Upper lobe of left lung (tissue), 6 donors: ENCODE measurements around the gene APOA4. TPM values are rescaled to one million over a fixed set of nuclear protein-coding genes. Genes with fewer than 3 reads are reported as not detected.

Source experiments
- ATAC-seq, 2 donors: fragments of 200-7000 bp; cut with Tn5 transposase; one replicate each; pipeline ENCODE4 v1.9.1; 2022; ENCODE audit warnings: mild to moderate bottlenecking in 2 of 2, moderate library complexity in 2 of 2; ENCODE audit not compliant: low FRiP score in 2 of 2
- DNase-seq, 2 donors: peaks; one replicate each; pipeline ENCODE4 v3.0.0-alpha.2; 2019 to 2020
- H3K27ac ChIP-seq, 4 donors: fragments of 200-600 bp; sonication (generic); one replicate each; pipeline ENCODE4 v1.5.1; 2016 to 2019
- H3K27me3 ChIP-seq, 4 donors: fragments of 200-600 bp; sonication (generic); one replicate each; pipeline ENCODE4 v1.5.1; 2017 to 2019
- H3K36me3 ChIP-seq, 4 donors: fragments of 200-600 bp; sonication (generic); one replicate each; pipeline ENCODE4 v1.5.1; 2016 to 2019
- H3K4me1 ChIP-seq, 4 donors: fragments of 200-600 bp; sonication (generic); one replicate each; pipeline ENCODE4 v1.5.1; 2018 to 2019
- H3K4me3 ChIP-seq, 4 donors: fragments of 200-600 bp; sonication (generic); one replicate each; pipeline ENCODE4 v1.5.1; 2017 to 2019; ENCODE audit warnings: mild to moderate bottlenecking in 2 of 4, moderate library complexity in 1 of 4
- H3K9me3 ChIP-seq, 4 donors: fragments of 200-600 bp; sonication (generic); one replicate each; pipeline ENCODE4 v1.5.1; 2018 to 2019
- EP300 ChIP-seq, 4 donors: sonication (generic); formaldehyde crosslinking; IDR thresholded peaks; one replicate each; pipeline ENCODE4 v1.5.1; 2017; ENCODE audit warnings: antibody characterized with exemption in 4 of 4, control low read depth in 2 of 4
- POLR2A ChIP-seq, 4 donors: fragments of 450-650 bp; IDR thresholded peaks; one replicate each; pipeline ENCODE4 v1.5.1; 2016 to 2017; ENCODE audit warnings: antibody characterized with exemption in 4 of 4, mild to moderate bottlenecking in 2 of 4
- POLR2AphosphoS5 ChIP-seq, 2 donors: sonication (generic); formaldehyde crosslinking; IDR thresholded peaks; one replicate each; pipeline ENCODE4 v1.5.1; 2017; ENCODE audit warnings: antibody characterized with exemption in 2 of 2
- WGBS, 2 donors: methylation state at CpG; one replicate each; pipeline ENCODE4 v1.1.5; 2017 to 2018; 5-methylcytosine and 5-hydroxymethylcytosine counted together
- total RNA-seq, 6 donors: library from RNA; depleted of rRNA in 4 of 6; stranded (reverse); fragments of >200 nt in 4 of 6; gene quantifications; one replicate each; pipeline versions ENCODE4 v1.1.0 to v1.2.1, GENCODE V29; 2016 to 2021
- TF ChIP-seq, protein P1 (sequence below), 6 experiments: fragments of 450-650 bp in 4 of 6; fragments of 200-600 bp in 2 of 6; sonication (generic) in 2 of 6; IDR thresholded peaks; one replicate each; pipeline ENCODE4 v1.5.1; 2016 to 2019; ENCODE audit warnings: antibody characterized with exemption in 6 of 6
- donor health status: DM: no; HTN: no; CAD: no; lungs with moderate emphysema.
- donor health status: DM: no; HTN: yes; CAD: no; lungs with severe emphysema.

The APOA4 gene
- total RNA-seq, 6 donors from 2014 or later, result not detected

DNA sequence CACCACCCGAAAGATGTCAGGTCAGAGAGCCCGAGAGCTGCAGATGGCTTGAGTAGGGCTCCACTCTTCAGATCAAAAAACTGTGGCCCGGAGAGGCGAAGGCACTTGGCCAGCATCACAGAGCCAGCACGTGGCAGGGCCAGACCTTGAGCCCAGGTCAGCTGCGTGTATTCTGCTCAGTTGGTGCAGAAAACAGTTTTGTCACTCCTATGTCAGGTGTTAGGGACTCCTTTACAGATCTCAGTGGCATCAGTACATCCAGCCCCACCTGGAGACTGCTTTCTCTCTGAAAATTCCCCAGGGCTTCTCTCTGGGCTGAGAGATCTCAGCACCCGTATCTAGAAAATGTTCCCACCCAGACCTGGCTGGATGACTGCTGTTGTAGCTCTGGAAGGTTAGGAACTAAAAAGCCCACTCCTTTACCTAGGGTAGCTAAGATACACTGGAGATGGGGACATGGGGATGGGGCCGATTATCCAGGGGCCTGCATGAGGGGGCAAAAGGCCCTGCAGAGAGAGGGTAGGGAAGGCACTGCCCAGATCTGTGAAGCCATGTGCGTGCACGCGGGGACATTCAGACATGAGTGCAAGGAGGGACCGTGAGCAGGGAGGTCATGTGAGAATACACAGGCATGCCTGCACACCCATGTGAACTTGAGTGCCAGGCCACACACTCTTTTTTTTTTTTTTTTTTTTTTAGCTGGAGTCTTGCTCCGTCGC, 10.9 kb upstream of the APOA4 start:
- DNase-seq (no peak), ATAC-seq (no peak)
- peak overlapping the region in 1 of 4 donors; percentile 94 for H3K27ac ChIP-seq
- 90 to 95% methylated on average over 9 to 14 of the region's 14 CpGs for WGBS, 2 donors
- TF ChIP-seq EP300 (IDR thresholded peaks at IDR 0.05) (no peak), POLR2AphosphoS5 (IDR thresholded peaks at IDR 0.05) (no peak), POLR2A (IDR thresholded peaks at IDR 0.05) (no peak)
- TF ChIP-seq, protein P1, sequence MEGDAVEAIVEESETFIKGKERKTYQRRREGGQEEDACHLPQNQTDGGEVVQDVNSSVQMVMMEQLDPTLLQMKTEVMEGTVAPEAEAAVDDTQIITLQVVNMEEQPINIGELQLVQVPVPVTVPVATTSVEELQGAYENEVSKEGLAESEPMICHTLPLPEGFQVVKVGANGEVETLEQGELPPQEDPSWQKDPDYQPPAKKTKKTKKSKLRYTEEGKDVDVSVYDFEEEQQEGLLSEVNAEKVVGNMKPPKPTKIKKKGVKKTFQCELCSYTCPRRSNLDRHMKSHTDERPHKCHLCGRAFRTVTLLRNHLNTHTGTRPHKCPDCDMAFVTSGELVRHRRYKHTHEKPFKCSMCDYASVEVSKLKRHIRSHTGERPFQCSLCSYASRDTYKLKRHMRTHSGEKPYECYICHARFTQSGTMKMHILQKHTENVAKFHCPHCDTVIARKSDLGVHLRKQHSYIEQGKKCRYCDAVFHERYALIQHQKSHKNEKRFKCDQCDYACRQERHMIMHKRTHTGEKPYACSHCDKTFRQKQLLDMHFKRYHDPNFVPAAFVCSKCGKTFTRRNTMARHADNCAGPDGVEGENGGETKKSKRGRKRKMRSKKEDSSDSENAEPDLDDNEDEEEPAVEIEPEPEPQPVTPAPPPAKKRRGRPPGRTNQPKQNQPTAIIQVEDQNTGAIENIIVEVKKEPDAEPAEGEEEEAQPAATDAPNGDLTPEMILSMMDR (IDR thresholded peaks at IDR 0.05), result no peak
- no peak overlapping the region for H3K4me3 ChIP-seq
- H3K36me3 ChIP-seq, result no peaks in the 10 kb centered on the region
- H3K9me3 ChIP-seq, result no peaks in the 10 kb centered on the region
- H3K27me3 ChIP-seq, result no peaks in the 10 kb centered on the region
- peaks cover 27 to 41% (median 34%) of the 10 kb centered on the region in 4 donors for H3K4me1 ChIP-seq

DNA sequence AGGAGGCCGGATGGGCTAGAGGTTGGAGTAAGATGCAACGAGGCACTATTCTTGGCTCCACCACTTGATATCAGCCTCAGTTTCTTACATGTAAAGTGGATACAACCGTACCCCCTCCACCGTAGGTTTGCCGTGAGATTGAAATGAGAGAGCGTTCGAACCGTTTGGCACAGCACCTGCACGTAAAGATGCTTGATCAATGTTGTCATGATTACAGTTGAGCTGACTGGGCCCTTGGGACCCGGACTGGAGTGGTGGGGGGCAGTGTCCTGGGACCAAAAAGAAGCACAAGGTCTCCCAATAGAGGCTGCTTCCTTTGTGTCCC, 10.3 kb upstream of the APOA4 start:
- TF ChIP-seq POLR2A (IDR thresholded peaks at IDR 0.05) (no peak), POLR2AphosphoS5 (IDR thresholded peaks at IDR 0.05) (no peak), EP300 (IDR thresholded peaks at IDR 0.05) (no peak)
- TF ChIP-seq, protein P1 (IDR thresholded peaks at IDR 0.05), result no peak
- WGBS, 2 donors, result 91% methylated on average over 8 to 10 of the region's 10 CpGs
- DNase-seq (no peak), ATAC-seq (no peak)
- Histone ChIP-seq H3K9me3 (no peaks in the 10 kb centered on the region), H3K4me3 (no peak overlapping the region), H3K27ac (no peak overlapping the region), H3K36me3 (no peaks in the 10 kb centered on the region), H3K4me1 (peaks cover 27 to 41% (median 34%) of the 10 kb centered on the region in 4 donors), H3K27me3 (no peaks in the 10 kb centered on the region)

DNA sequence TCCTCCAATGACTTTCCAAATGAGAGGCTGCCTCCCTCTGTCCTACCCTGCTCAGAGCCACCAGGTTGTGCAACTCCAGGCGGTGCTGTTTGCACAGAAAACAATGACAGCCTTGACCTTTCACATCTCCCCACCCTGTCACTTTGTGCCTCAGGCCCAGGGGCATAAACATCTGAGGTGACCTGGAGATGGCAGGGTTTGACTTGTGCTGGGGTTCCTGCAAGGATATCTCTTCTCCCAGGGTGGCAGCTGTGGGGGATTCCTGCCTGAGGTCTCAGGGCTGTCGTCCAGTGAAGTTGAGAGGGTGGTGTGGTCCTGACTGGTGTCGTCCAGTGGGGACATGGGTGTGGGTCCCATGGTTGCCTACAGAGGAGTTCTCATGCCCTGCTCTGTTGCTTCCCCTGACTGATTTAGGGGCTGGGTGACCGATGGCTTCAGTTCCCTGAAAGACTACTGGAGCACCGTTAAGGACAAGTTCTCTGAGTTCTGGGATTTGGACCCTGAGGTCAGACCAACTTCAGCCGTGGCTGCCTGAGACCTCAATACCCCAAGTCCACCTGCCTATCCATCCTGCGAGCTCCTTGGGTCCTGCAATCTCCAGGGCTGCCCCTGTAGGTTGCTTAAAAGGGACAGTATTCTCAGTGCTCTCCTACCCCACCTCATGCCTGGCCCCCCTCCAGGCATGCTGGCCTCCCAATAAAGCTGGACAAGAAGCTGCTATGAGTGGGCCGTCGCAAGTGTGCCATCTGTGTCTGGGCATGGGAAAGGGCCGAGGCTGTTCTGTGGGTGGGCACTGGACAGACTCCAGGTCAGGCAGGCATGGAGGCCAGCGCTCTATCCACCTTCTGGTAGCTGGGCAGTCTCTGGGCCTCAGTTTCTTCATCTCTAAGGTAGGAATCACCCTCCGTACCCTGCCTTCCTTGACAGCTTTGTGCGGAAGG, 9.5 kb upstream of the APOA4 start:
- Histone ChIP-seq H3K4me1 (peaks cover 27 to 38% (median 33%) of the 10 kb centered on the region in 4 donors), H3K4me3 (no peak overlapping the region), H3K27me3 (no peaks in the 10 kb centered on the region), H3K36me3 (no peaks in the 10 kb centered on the region), H3K9me3 (no peaks in the 10 kb centered on the region), H3K27ac (no peak overlapping the region)
- TF ChIP-seq, protein P1 (IDR thresholded peaks at IDR 0.05), result peak in 1 of 6 experiments; percentile 13
- no peak for TF ChIP-seq POLR2AphosphoS5 (IDR thresholded peaks at IDR 0.05)
- no peak for TF ChIP-seq EP300 (IDR thresholded peaks at IDR 0.05)
- DNase-seq (peak in 1 of 2 donors; percentile 40), ATAC-seq (no peak)
- 84 to 87% methylated on average over 9 to 12 of the region's 13 CpGs for WGBS, 2 donors

DNA sequence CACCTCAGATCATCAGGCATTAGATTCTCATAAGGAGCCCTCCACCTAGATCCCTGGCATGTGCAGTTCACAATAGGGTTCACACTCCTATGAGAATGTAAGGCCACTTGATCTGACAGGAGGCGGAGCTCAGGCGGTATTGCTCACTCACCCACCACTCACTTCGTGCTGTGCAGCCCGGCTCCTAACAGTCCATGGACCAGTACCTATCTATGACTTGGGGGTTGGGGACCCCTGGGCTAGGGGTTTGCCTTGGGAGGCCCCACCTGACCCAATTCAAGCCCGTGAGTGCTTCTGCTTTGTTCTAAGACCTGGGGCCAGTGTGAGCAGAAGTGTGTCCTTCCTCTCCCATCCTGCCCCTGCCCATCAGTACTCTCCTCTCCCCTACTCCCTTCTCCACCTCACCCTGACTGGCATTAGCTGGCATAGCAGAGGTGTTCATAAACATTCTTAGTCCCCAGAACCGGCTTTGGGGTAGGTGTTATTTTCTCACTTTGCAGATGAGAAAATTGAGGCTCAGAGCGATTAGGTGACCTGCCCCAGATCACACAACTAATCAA, 8.8 kb upstream of the APOA4 start:
- 83 to 91% methylated on average over 3 to 7 of the region's 7 CpGs for WGBS, 2 donors
- H3K4me1 ChIP-seq, result peaks cover 24 to 31% (median 29%) of the 10 kb centered on the region in 4 donors
- DNase-seq, result no peak
- no peak overlapping the region for H3K27ac ChIP-seq
- H3K9me3 ChIP-seq, result no peaks in the 10 kb centered on the region
- H3K4me3 ChIP-seq, result no peak overlapping the region
- no peaks in the 10 kb centered on the region for H3K36me3 ChIP-seq
- H3K27me3 ChIP-seq, result no peaks in the 10 kb centered on the region
- no peak for TF ChIP-seq POLR2AphosphoS5 (IDR thresholded peaks at IDR 0.05)
- no peak for TF ChIP-seq POLR2A (IDR thresholded peaks at IDR 0.05)
- TF ChIP-seq, protein P1 (IDR thresholded peaks at IDR 0.05), result no peak
- no peak for TF ChIP-seq EP300 (IDR thresholded peaks at IDR 0.05)
- ATAC-seq, result no peak
